Liver (tissue), 9 donors: ENCODE results near the gene CSNK1G1. TPM values are rescaled to one million over a fixed set of nuclear protein-coding genes. Genes with fewer than 3 reads are reported as not detected.

ENCODE experiments used
- DNase-seq: peaks from one replicate; pipeline ENCODE4 v3.0.0-alpha.2; 2017; ENCODE audit warnings: low spot score
- H3K27ac ChIP-seq, 2 donors: one replicate each; pipeline ENCODE4 v1.7.0; 2013; ENCODE audit warnings: inconsistent platforms in 2 of 2, low read length in 2 of 2, control low read depth in 1 of 2, low read depth in 1 of 2, mild to moderate bottlenecking in 1 of 2
- H3K27me3 ChIP-seq, 4 donors: one replicate each; pipeline versions ENCODE4 v1.6.1 to v1.7.0; 2013; ENCODE audit warnings: low read length in 3 of 4, inconsistent platforms in 1 of 4, mild to moderate bottlenecking in 1 of 4, moderate library complexity in 1 of 4; ENCODE audit not compliant: control insufficient read depth in 4 of 4, insufficient read depth in 4 of 4
- H3K36me3 ChIP-seq, 4 donors: one replicate each; pipeline versions ENCODE4 v1.6.1 to v1.7.0; 2013; ENCODE audit warnings: low read length in 3 of 4, mild to moderate bottlenecking in 3 of 4, low read depth in 1 of 4, moderate library complexity in 1 of 4; ENCODE audit not compliant: control insufficient read depth in 4 of 4, insufficient read depth in 3 of 4
- H3K4me1 ChIP-seq, 4 donors: one replicate each; pipeline versions ENCODE4 v1.6.1 to v1.7.0; 2013; ENCODE audit warnings: low read length in 3 of 4, mild to moderate bottlenecking in 3 of 4, moderate library complexity in 1 of 4; ENCODE audit not compliant: control insufficient read depth in 4 of 4, insufficient read depth in 4 of 4
- H3K4me3 ChIP-seq, 3 donors: one replicate each; pipeline versions ENCODE4 v1.6.1 to v1.7.0; 2013; ENCODE audit warnings: low read length in 3 of 3, control low read depth in 1 of 3, low read depth in 1 of 3, mild to moderate bottlenecking in 1 of 3
- H3K9ac ChIP-seq, 2 donors: one replicate each; pipeline ENCODE4 v1.7.0; 2013; ENCODE audit warnings: low read length in 2 of 2, mild to moderate bottlenecking in 2 of 2, moderate library complexity in 2 of 2, control low read depth in 1 of 2, low read depth in 1 of 2
- H3K9me3 ChIP-seq, 4 donors: one replicate each; pipeline versions ENCODE4 v1.6.1 to v1.7.0; 2013; ENCODE audit warnings: low read length in 3 of 4; ENCODE audit not compliant: control insufficient read depth in 4 of 4
- ATF3 ChIP-seq: IDR thresholded peaks from 2 replicates; pipeline ENCODE4 v1.6.1; 2016; ENCODE audit warnings: antibody characterized with exemption
- EGR1 ChIP-seq, 2 donors: IDR thresholded peaks; 2 replicates each; pipeline ENCODE4 v1.6.1; 2016 to 2018; ENCODE audit warnings: antibody characterized with exemption in 2 of 2, low read depth in 2 of 2
- FOXA1 ChIP-seq: IDR thresholded peaks from 2 replicates; pipeline ENCODE4 v1.6.1; 2016; ENCODE audit warnings: antibody characterized with exemption
- FOXA2 ChIP-seq: IDR thresholded peaks from 2 replicates; pipeline ENCODE4 v1.6.1; 2016; ENCODE audit warnings: antibody characterized with exemption
- GABPA ChIP-seq, 2 donors: IDR thresholded peaks in 1 of 2; conservative IDR thresholded peaks in 1 of 2; 2 replicates each; pipeline ENCODE4 v1.6.1; 2016; ENCODE audit warnings: antibody characterized with exemption in 2 of 2, mild to moderate bottlenecking in 1 of 2, moderate library complexity in 1 of 2
- HNF4A ChIP-seq, 2 donors: conservative IDR thresholded peaks; 2 replicates each; pipeline ENCODE4 v1.6.1; 2016; ENCODE audit warnings: antibody characterized with exemption in 2 of 2, mild to moderate bottlenecking in 2 of 2
- HNF4G ChIP-seq: IDR thresholded peaks from 2 replicates; pipeline ENCODE4 v1.6.1; 2016; ENCODE audit warnings: antibody characterized with exemption
- JUND ChIP-seq, 2 donors: IDR thresholded peaks; 2 replicates each; pipeline ENCODE4 v1.6.1; 2016; ENCODE audit warnings: antibody characterized with exemption in 2 of 2
- NR2F2 ChIP-seq: IDR thresholded peaks from 2 replicates; pipeline ENCODE4 v1.6.1; 2016; ENCODE audit warnings: antibody characterized with exemption
- RXRA ChIP-seq, 2 donors: IDR thresholded peaks; 2 replicates each; pipeline ENCODE4 v1.6.1; 2017 to 2018; ENCODE audit warnings: antibody characterized with exemption in 2 of 2, mild to moderate bottlenecking in 1 of 2
- SP1 ChIP-seq: IDR thresholded peaks from 2 replicates; pipeline ENCODE4 v1.6.1; 2018; ENCODE audit warnings: antibody characterized with exemption, mild to moderate bottlenecking
- TAF1 ChIP-seq: conservative IDR thresholded peaks from 2 replicates; pipeline ENCODE4 v1.6.1; 2016; ENCODE audit warnings: antibody characterized with exemption, mild to moderate bottlenecking
- YY1 ChIP-seq: IDR thresholded peaks from 2 replicates; pipeline ENCODE4 v1.6.1; 2016; ENCODE audit warnings: antibody characterized with exemption, mild to moderate bottlenecking
- WGBS: extraction: QIAGEN DNeasy Blood & Tissue Kit; methylation state at CpG from one replicate; pipeline ENCODE4 v1.1.7; 2013; 5-methylcytosine and 5-hydroxymethylcytosine counted together
- polyA plus RNA-seq, 2 donors: library from polyadenylated mRNA; stranded (reverse) in 1 of 2; unstranded in 1 of 2; fragments of 200-250 nt in 1 of 2; fragments of >200 nt in 1 of 2; fragmentation: Nextera tagmentation in 1 of 2; extraction: Ambion mirVana in 1 of 2; gene quantifications; one replicate each; pipeline versions ENCODE4 v1.2.1 to v1.2.3, GENCODE V29; 2013 to 2015
- total RNA-seq, 2 donors: library from RNA; depleted of rRNA; stranded (reverse); fragments of >200 nt; gene quantifications; one replicate each; pipeline ENCODE4 v1.2.3, GENCODE V29; 2014
- TF ChIP-seq, protein P1 (sequence below): IDR thresholded peaks from 2 replicates; pipeline ENCODE4 v1.6.1; 2016; ENCODE audit warnings: antibody characterized with exemption, mild to moderate bottlenecking
- TF ChIP-seq, protein P2 (sequence below): IDR thresholded peaks from 2 replicates; pipeline ENCODE4 v1.6.1; 2016; ENCODE audit warnings: antibody characterized with exemption
- TF ChIP-seq, protein P3 (sequence below): fragments of 150-350 bp; IDR thresholded peaks from 2 replicates; pipeline ENCODE4 v1.5.1; 2017; ENCODE audit warnings: improper control_type of control experiment, low read depth, low read length; ENCODE audit not compliant: missing input control
- TF ChIP-seq, protein P4 (sequence below): IDR thresholded peaks from 2 replicates; pipeline ENCODE4 v1.6.1; 2016; ENCODE audit warnings: antibody characterized with exemption
- donor health status: healthy.
- donor health status: healthy.
- donor health status: healthy.
- donor health status: healthy.
- donor health status: healthy.

Gene CSNK1G1
- total and polyA plus RNA-seq, 4 donors: 1.7 to 9.1 (median 5.8) TPM

DNA sequence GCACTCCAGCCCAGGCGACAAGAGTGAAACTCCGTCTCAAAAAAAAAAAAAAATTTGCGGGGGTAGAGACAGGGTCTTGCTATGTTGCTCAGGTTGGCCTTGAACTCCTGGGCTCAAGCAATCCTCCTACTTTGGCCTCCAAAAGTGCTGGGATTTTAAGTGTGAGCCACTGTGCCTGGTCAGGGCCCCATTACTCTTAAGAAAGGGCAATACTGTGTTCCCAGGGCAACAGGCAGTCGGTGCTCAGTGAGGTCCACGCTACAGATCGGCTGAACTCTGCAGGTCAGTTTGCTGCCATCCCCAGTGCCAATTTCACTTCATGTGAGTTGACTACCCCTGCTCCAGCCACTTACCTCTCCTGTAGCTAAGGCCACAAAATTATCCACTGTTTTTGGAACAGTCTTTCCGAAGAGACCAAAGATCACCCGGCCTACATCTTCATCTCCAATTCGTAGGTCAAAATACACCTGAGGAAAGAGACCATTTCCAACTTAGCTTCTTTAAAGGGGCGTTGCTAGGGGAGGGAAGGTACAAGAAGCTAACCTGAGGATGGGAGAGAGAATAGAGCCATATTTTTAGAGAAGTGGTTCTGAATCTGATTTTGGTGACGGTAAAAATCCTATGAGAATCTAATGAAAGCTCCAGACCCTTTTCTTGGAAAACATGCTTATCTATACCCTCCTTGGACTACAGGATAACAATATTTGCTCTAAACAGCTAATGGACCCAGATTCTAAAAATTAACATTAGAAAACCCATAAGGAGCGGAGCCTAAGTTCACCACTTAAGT, 194.1 kb downstream of the CSNK1G1 start:
- Histone ChIP-seq H3K36me3 (peaks cover 15 to 35% (median 33%) of the 10 kb centered on the region in 4 donors), H3K27ac (peak overlapping the region; percentile 71 to 92)
- 32% methylated on average over 12 of the region's 12 CpGs for WGBS

DNA sequence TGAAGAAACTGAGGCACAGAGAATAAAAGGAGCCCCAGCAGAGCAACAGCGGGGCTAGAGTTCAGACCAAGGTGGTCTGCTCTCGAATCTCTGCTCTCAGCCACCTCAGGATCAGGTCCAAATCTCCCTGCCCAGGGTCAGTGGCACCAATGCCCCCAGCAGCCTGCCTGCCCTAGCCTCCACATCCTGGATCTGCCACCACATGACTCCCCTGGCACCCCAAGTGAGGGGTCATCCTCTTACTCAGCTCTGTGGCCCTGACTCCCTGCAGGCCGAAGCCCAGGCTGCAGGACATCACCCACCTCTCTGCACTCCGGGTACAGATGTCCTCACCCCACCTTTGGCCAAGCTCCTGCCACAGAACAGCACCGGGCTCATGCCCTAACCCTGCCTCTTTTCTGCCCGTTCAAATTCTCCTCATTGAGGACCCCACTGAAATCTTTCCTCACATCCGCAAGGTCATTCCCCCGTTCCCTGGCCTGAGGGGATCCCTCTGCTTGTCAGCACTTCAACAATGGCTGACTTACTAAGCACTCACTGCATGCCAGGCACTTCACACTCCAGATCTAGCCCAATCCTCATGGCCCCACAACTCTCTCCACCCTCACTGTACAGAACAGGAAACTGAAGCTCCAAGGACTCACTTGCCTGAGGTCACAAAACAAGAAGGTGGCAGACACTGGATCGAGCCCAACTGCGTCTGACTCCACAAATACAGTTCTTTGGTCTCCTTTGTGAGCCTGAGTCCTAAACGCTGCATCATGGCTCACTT, 197.4 kb downstream of the CSNK1G1 start:
- no peak for DNase-seq
- whole genome bisulfite sequencing: 88% methylated on average over 11 of the region's 11 CpGs
- Histone ChIP-seq H3K27me3 (no peaks in the 10 kb centered on the region), H3K9me3 (no peaks in the 10 kb centered on the region), H3K9ac (no peak overlapping the region), H3K4me1 (peaks cover 3 to 31% (median 18%) of the 10 kb centered on the region in 4 donors), H3K36me3 (peaks cover 20 to 57% (median 52%) of the 10 kb centered on the region in 4 donors), H3K4me3 (no peak overlapping the region), H3K27ac (no peak overlapping the region)
- TF ChIP-seq ATF3 (no peak), NR2F2 (no peak), RXRA (IDR thresholded peaks at IDR 0.05) (no peak), TAF1 (no peak)
- TF ChIP-seq, protein P1, sequence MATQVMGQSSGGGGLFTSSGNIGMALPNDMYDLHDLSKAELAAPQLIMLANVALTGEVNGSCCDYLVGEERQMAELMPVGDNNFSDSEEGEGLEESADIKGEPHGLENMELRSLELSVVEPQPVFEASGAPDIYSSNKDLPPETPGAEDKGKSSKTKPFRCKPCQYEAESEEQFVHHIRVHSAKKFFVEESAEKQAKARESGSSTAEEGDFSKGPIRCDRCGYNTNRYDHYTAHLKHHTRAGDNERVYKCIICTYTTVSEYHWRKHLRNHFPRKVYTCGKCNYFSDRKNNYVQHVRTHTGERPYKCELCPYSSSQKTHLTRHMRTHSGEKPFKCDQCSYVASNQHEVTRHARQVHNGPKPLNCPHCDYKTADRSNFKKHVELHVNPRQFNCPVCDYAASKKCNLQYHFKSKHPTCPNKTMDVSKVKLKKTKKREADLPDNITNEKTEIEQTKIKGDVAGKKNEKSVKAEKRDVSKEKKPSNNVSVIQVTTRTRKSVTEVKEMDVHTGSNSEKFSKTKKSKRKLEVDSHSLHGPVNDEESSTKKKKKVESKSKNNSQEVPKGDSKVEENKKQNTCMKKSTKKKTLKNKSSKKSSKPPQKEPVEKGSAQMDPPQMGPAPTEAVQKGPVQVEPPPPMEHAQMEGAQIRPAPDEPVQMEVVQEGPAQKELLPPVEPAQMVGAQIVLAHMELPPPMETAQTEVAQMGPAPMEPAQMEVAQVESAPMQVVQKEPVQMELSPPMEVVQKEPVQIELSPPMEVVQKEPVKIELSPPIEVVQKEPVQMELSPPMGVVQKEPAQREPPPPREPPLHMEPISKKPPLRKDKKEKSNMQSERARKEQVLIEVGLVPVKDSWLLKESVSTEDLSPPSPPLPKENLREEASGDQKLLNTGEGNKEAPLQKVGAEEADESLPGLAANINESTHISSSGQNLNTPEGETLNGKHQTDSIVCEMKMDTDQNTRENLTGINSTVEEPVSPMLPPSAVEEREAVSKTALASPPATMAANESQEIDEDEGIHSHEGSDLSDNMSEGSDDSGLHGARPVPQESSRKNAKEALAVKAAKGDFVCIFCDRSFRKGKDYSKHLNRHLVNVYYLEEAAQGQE: no peak
- TF ChIP-seq, protein P2, sequence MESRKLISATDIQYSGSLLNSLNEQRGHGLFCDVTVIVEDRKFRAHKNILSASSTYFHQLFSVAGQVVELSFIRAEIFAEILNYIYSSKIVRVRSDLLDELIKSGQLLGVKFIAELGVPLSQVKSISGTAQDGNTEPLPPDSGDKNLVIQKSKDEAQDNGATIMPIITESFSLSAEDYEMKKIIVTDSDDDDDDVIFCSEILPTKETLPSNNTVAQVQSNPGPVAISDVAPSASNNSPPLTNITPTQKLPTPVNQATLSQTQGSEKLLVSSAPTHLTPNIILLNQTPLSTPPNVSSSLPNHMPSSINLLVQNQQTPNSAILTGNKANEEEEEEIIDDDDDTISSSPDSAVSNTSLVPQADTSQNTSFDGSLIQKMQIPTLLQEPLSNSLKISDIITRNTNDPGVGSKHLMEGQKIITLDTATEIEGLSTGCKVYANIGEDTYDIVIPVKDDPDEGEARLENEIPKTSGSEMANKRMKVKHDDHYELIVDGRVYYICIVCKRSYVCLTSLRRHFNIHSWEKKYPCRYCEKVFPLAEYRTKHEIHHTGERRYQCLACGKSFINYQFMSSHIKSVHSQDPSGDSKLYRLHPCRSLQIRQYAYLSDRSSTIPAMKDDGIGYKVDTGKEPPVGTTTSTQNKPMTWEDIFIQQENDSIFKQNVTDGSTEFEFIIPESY: no peak

More for the DNA sequence above, 194.1 kb downstream of the CSNK1G1 start:
- Histone ChIP-seq H3K4me3 (peak overlapping the region; percentile 69 to 97 (median 93)), H3K9ac (peak overlapping the region; percentile 93 to 97), H3K27me3 (no peaks in the 10 kb centered on the region), H3K9me3 (no peaks in the 10 kb centered on the region), H3K4me1 (peaks cover 3 to 39% (median 24%) of the 10 kb centered on the region in 4 donors)
- TF ChIP-seq ATF3 (no peak), YY1 (no peak), SP1 (no peak), EGR1 (IDR thresholded peaks at IDR 0.05; ENCODE audit: low read depth in 2 of 2) (no peak), HNF4G (no peak), FOXA1 (no peak), NR2F2 (no peak), FOXA2 (no peak), GABPA (IDR thresholded peaks at IDR 0.05 in 1 of 2, conservative IDR thresholded peaks at IDR 0.05 in 1 of 2) (no peak), JUND (IDR thresholded peaks at IDR 0.05) (no peak), RXRA (IDR thresholded peaks at IDR 0.05) (no peak), HNF4A (conservative IDR thresholded peaks at IDR 0.05) (no peak)
- TF ChIP-seq, protein P1: no peak
- TF ChIP-seq, protein P3, sequence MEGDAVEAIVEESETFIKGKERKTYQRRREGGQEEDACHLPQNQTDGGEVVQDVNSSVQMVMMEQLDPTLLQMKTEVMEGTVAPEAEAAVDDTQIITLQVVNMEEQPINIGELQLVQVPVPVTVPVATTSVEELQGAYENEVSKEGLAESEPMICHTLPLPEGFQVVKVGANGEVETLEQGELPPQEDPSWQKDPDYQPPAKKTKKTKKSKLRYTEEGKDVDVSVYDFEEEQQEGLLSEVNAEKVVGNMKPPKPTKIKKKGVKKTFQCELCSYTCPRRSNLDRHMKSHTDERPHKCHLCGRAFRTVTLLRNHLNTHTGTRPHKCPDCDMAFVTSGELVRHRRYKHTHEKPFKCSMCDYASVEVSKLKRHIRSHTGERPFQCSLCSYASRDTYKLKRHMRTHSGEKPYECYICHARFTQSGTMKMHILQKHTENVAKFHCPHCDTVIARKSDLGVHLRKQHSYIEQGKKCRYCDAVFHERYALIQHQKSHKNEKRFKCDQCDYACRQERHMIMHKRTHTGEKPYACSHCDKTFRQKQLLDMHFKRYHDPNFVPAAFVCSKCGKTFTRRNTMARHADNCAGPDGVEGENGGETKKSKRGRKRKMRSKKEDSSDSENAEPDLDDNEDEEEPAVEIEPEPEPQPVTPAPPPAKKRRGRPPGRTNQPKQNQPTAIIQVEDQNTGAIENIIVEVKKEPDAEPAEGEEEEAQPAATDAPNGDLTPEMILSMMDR: no peak
- TF ChIP-seq, protein P4, sequence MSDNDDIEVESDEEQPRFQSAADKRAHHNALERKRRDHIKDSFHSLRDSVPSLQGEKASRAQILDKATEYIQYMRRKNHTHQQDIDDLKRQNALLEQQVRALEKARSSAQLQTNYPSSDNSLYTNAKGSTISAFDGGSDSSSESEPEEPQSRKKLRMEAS: no peak
- DNase-seq: no peak
